SK-N-MC (cell line): ENCODE data around the gene SEZ6.

Experiments
- EZH2 ChIP-seq: fragments of 200-600 bp; sonication (generic); IDR thresholded peaks from one replicate; pipeline ENCODE4 v1.6.1; 2017; ENCODE audit warnings: antibody characterized with exemption
- FOXP2 ChIP-seq: optimal IDR thresholded peaks from 2 replicates; pipeline ENCODE3; 2011; ENCODE audit warnings: mild to moderate bottlenecking, moderate library complexity; ENCODE audit not compliant: insufficient read depth; ENCODE audit errors: extremely low read length, control extremely low read depth
- POLR2AphosphoS5 ChIP-seq: IDR thresholded peaks from 2 replicates; pipeline ENCODE4 v1.6.1; 2012; ENCODE audit warnings: mild to moderate bottlenecking, low read depth, low read length, borderline replicate concordance

- TF ChIP-seq POLR2AphosphoS5 (no peak), EZH2 (no peak), FOXP2 (no peak)
Observed at GRCh38 chr17:28983286-28984230, 22.3 kb downstream of the SEZ6 start.
